Stomach (tissue), 9 donors: ENCODE results near the gene MT3. TPM values are rescaled to one million over a fixed set of nuclear protein-coding genes. Genes with fewer than 3 reads are reported as not detected.
A peak's percentile ranks its signal among the peaks of the same experiment; 100 is the strongest.

Experiments
- DNase-seq, 2 donors: peaks; one replicate each; pipeline versions ENCODE4 v3.0.0 to v3.0.0-alpha.2; 2013 to 2019
- H3K27ac ChIP-seq, 5 donors: fragments of 200-600 bp in 4 of 5; sonication (generic) in 4 of 5; one replicate each; pipeline ENCODE4 v1.5.1; 2013 to 2019; ENCODE audit warnings: mild to moderate bottlenecking in 1 of 5, moderate library complexity in 1 of 5
- H3K27me3 ChIP-seq, 3 donors: fragments of 200-600 bp; sonication (generic); one replicate each; pipeline ENCODE4 v1.5.1; 2017 to 2019; ENCODE audit warnings: mixed run types in 1 of 3
- H3K36me3 ChIP-seq, 4 donors: fragments of 200-600 bp; sonication (generic); 1 replicate in 3 of 4; 2 replicates in 1 of 4; pipeline ENCODE4 v1.5.1; 2016 to 2019
- H3K4me1 ChIP-seq, 4 donors: fragments of 200-600 bp; sonication (generic); one replicate each; pipeline ENCODE4 v1.5.1; 2016 to 2019
- H3K4me3 ChIP-seq, 4 donors: fragments of 200-600 bp; sonication (generic) in 3 of 4; one replicate each; pipeline ENCODE4 v1.5.1; 2016 to 2019; ENCODE audit warnings: mild to moderate bottlenecking in 1 of 4
- H3K9me3 ChIP-seq, 4 donors: fragments of 200-600 bp; sonication (generic); one replicate each; pipeline ENCODE4 v1.5.1; 2016 to 2019
- CTCF ChIP-seq, 7 experiments: fragments of 450-650 bp in 4 of 7; fragments of 200-600 bp in 3 of 7; sonication (generic) in 3 of 7; IDR thresholded peaks; one replicate each; pipeline ENCODE4 v1.5.1; 2016 to 2019; ENCODE audit warnings: antibody characterized with exemption in 7 of 7, control low read depth in 2 of 7, mild to moderate bottlenecking in 1 of 7
- EP300 ChIP-seq: sonication (generic); formaldehyde crosslinking; IDR thresholded peaks from one replicate; pipeline ENCODE4 v1.6.1; 2017; ENCODE audit warnings: antibody characterized with exemption
- POLR2A ChIP-seq, 4 donors: fragments of 450-650 bp; IDR thresholded peaks; one replicate each; pipeline ENCODE4 v1.6.1; 2016; ENCODE audit warnings: antibody characterized with exemption in 4 of 4, control low read depth in 2 of 4, mild to moderate bottlenecking in 1 of 4, moderate library complexity in 1 of 4
- POLR2AphosphoS5 ChIP-seq, 3 donors: sonication (generic); formaldehyde crosslinking; IDR thresholded peaks; one replicate each; pipeline ENCODE4 v1.6.1; 2016; ENCODE audit warnings: antibody characterized with exemption in 3 of 3
- WGBS, 5 donors: extraction: QIAGEN DNeasy Blood & Tissue Kit in 3 of 5; methylation state at CpG; one replicate each; pipeline versions ENCODE4 v1.1.5 to v1.1.7; 2013 to 2018; 5-methylcytosine and 5-hydroxymethylcytosine counted together
- intact Hi-C: fragments of 100-400 bp; cut with DNase I; formaldehyde crosslinking; loops from one replicate; pipeline ENCODE4 v1.15.1; 2023; ENCODE audit warnings: low total_unique reads
- polyA plus RNA-seq, 3 donors: library from polyadenylated mRNA; stranded (reverse); fragments of 200-250 nt; gene quantifications; one replicate each; pipeline ENCODE4 v1.2.3, GENCODE V29; 2013
- total RNA-seq, 5 donors: library from RNA; depleted of rRNA; stranded (reverse); fragments of >200 nt; gene quantifications; one replicate each; pipeline versions ENCODE4 v1.1.0 to v1.2.3, GENCODE V29; 2014 to 2016
- donor health status: healthy with polysubstance abuse.
- donor health status: Bipolar disorder and iron deficiency.
- donor health status: healthy.

The MT3 gene
- total and polyA plus RNA-seq, 8 donors = 2.2 to 5.0 (median 4.0) TPM; not detected in 4

- WGBS, 5 donors = 52 to 63% (median 59%) methylated on average over 10 to 11 of the region's 11 CpGs
Observed at GRCh38 chr16:56583351-56584168, 5.8 kb upstream of the MT3 start.

GRCh38 chr16:56584276-56584675, 5.1 kb upstream of the MT3 start:
- H3K4me3 ChIP-seq = no peak overlapping the region
- H3K27me3 ChIP-seq = peaks cover 4 to 39% (median 10%) of the 10 kb centered on the region in 3 donors
- DNase-seq = no peak
- H3K4me1 ChIP-seq = peaks cover 2 to 5% (median 5%) of the 10 kb centered on the region in 4 donors
- H3K27ac ChIP-seq = no peak overlapping the region
- no peaks in the 10 kb centered on the region for H3K9me3 ChIP-seq
- no peaks in the 10 kb centered on the region for H3K36me3 ChIP-seq
- 81 to 95% (median 86%) methylated on average over 11 of the region's 11 CpGs for WGBS, 5 donors
- TF ChIP-seq EP300 (no peak), CTCF (IDR thresholded peaks at IDR 0.05) (no peak), POLR2AphosphoS5 (IDR thresholded peaks at IDR 0.05) (no peak), POLR2A (IDR thresholded peaks at IDR 0.05) (no peak)
- intact Hi-C loops = loop anchor here (5.0 kb wide), 1 partner anchor 118 kb away; no protein-coding TSS in a partner anchor

More at GRCh38 chr16:56583351-56584168, 5.8 kb upstream of the MT3 start:
- no peak overlapping the region for H3K4me3 ChIP-seq
- TF ChIP-seq EP300 = no peak
- no peak for TF ChIP-seq POLR2A (IDR thresholded peaks at IDR 0.05)
- TF ChIP-seq CTCF (IDR thresholded peaks at IDR 0.05) = no peak
- no peak for TF ChIP-seq POLR2AphosphoS5 (IDR thresholded peaks at IDR 0.05)
- DNase-seq = no peak
- H3K9me3 ChIP-seq = no peaks in the 10 kb centered on the region
- no peaks in the 10 kb centered on the region for H3K4me1 ChIP-seq
- peaks cover 0 to 31% (median 2%) of the 10 kb centered on the region in 3 donors for H3K27me3 ChIP-seq
- H3K27ac ChIP-seq = no peak overlapping the region
- intact Hi-C loops = loop anchor here (5.0 kb wide), 1 partner anchor 119 kb away; no protein-coding TSS in a partner anchor
- no peaks in the 10 kb centered on the region for H3K36me3 ChIP-seq

- intact Hi-C loops = no loop called here
- Histone ChIP-seq H3K4me3 (peak overlapping the region; percentile 40 to 60 (median 43)), H3K27me3 (peaks cover 4 to 60% (median 25%) of the 10 kb centered on the region in 3 donors), H3K27ac (no peak overlapping the region), H3K36me3 (no peaks in the 10 kb centered on the region), H3K9me3 (no peaks in the 10 kb centered on the region), H3K4me1 (peaks cover 6 to 12% (median 12%) of the 10 kb centered on the region in 4 donors)
- no peak for DNase-seq
- WGBS, 5 donors = 32 to 40% (median 37%) methylated on average over 9 of the region's 9 CpGs
- no peak for TF ChIP-seq POLR2AphosphoS5 (IDR thresholded peaks at IDR 0.05)
- TF ChIP-seq EP300 = no peak
- TF ChIP-seq POLR2A (IDR thresholded peaks at IDR 0.05) = no peak
- no peak for TF ChIP-seq CTCF (IDR thresholded peaks at IDR 0.05)
Observed at GRCh38 chr16:56588781-56589140, 567 bp upstream of the MT3 start.

- H3K27me3 ChIP-seq = peaks cover 4 to 51% (median 25%) of the 10 kb centered on the region in 3 donors
- intact Hi-C loops = no loop called here
- DNase-seq = peak in 1 of 2 donors; percentile 35
- TF ChIP-seq CTCF (IDR thresholded peaks at IDR 0.05) (no peak), EP300 (no peak), POLR2A (IDR thresholded peaks at IDR 0.05) (no peak), POLR2AphosphoS5 (IDR thresholded peaks at IDR 0.05) (no peak)
- no peaks in the 10 kb centered on the region for H3K9me3 ChIP-seq
- 44 to 57% (median 56%) methylated on average over 4 of the region's 4 CpGs for WGBS, 5 donors
- H3K4me3 ChIP-seq = no peak overlapping the region
- no peaks in the 10 kb centered on the region for H3K36me3 ChIP-seq
- H3K27ac ChIP-seq = no peak overlapping the region
- peaks cover 6 to 12% (median 12%) of the 10 kb centered on the region in 4 donors for H3K4me1 ChIP-seq
Observed at GRCh38 chr16:56591377-56592060, 2.2 kb downstream of the MT3 start.
